ENCODE results near the gene ARHGAP36. TPM values are rescaled to one million over a fixed set of nuclear protein-coding genes. Genes with fewer than 3 reads are reported as not detected.

The ARHGAP36 gene
- total and polyA plus RNA-seq, 2 of the 8 experiments (the other 6 are each of a cell fraction or from before 2014, with no cell fraction given), result 0.32 to 0.38 TPM

GRCh38 chrX:131054906-131055305 lies 3.2 kb upstream of the ARHGAP36 start:
- Histone ChIP-seq H4K20me1 (replicated peaks in 1 of 2; ENCODE audit: control insufficient read depth in 1 of 2, insufficient read depth in 2 of 2, low read length in 2 of 2) (peaks cover 0 to 3% of the 10 kb centered on the region in 2 experiments), H2BK20ac (ENCODE audit: low read length) (no peak overlapping the region), H3K36me3 (ENCODE audit: control insufficient read depth in 2 of 4, insufficient read depth in 4 of 4, low read length in 3 of 4) (no peaks in the 10 kb centered on the region), H2BK15ac (ENCODE audit: low read length) (no peak overlapping the region), H3K4me3 (ENCODE audit: extremely low read depth in 1 of 4, insufficient read depth in 2 of 4, low read depth in 3 of 4, low read length in 4 of 4) (no peak overlapping the region), H3K9ac (replicated peaks in 1 of 4; ENCODE audit: extremely low read depth in 1 of 4, low read depth in 3 of 4, low read length in 3 of 4) (no peak overlapping the region), H3K14ac (ENCODE audit: insufficient read length) (no peak overlapping the region), H3K27ac (ENCODE audit: low read depth, low read length) (no peak overlapping the region), H4K5ac (ENCODE audit: insufficient read length, low read depth, low read length) (no peak overlapping the region), H3K27me3 (replicated peaks in 1 of 4; ENCODE audit: control insufficient read depth in 3 of 4, extremely low read depth in 1 of 4, insufficient read depth in 3 of 4, low read length in 3 of 4) (peaks cover 9 to 31% (median 28%) of the 10 kb centered on the region in 4 experiments), H2BK5ac (ENCODE audit: low read depth, low read length) (no peak overlapping the region), H3K23ac (ENCODE audit: insufficient read length) (no peak overlapping the region), H3K18ac (ENCODE audit: extremely low read depth, low read length) (no peak overlapping the region), H3K9me3 (ENCODE audit: insufficient read depth in 2 of 2, low read depth in 1 of 2, low read length in 1 of 2) (no peaks in the 10 kb centered on the region), H3K4me2 (ENCODE audit: insufficient read depth in 1 of 2, low read depth in 2 of 2, low read length in 2 of 2) (no peak overlapping the region; a peak in 1 of 4 replicates), H2BK120ac (replicated peaks; ENCODE audit: low read depth, low read length) (no peak overlapping the region), H2AK5ac (ENCODE audit: low read depth, low read length) (no peak overlapping the region), H3K56ac (replicated peaks; ENCODE audit: insufficient read length, low read depth, low read length) (no peak overlapping the region), H3K79me1 (ENCODE audit: low read depth, low read length) (no peaks in the 10 kb centered on the region), H2AFZ (ENCODE audit: low read length) (no peak overlapping the region), H3K23me2 (ENCODE audit: low read depth, low read length) (peaks cover 1% of the 10 kb centered on the region; the same call in 1 of the 2 replicates), H3K79me2 (ENCODE audit: control insufficient read depth in 1 of 2, insufficient read depth in 2 of 2, low read length in 2 of 2) (no peaks in the 10 kb centered on the region), H2BK12ac (ENCODE audit: low read depth, low read length) (no peak overlapping the region), H4K8ac (ENCODE audit: extremely low read depth, insufficient read depth, low read length) (no peak overlapping the region), H4K91ac (replicated peaks; ENCODE audit: insufficient read length, low read length) (no peak overlapping the region), H3K4ac (replicated peaks; ENCODE audit: insufficient read length, low read depth, low read length) (no peak overlapping the region), H3K4me1 (replicated peaks in 1 of 4; ENCODE audit: control insufficient read depth in 3 of 4, insufficient read depth in 4 of 4, low read length in 3 of 4) (peaks cover 0 to 6% (median 0%) of the 10 kb centered on the region in 4 experiments; a peak in 3 of 7 replicates)
- ChIA-PET CTCF (ENCODE audit: partially characterized antibody) (no interaction called here), POLR2A (ENCODE audit: partially characterized antibody) (no interaction called here)
- FAIRE-seq (peak; percentile 84), DNase-seq (ENCODE audit: low read depth in 1 of 2, low spot score in 2 of 2) (no peak)
- WGBS, 2 experiments (ENCODE audit: extremely low coverage in 1 of 2, insufficient coverage in 1 of 2, insufficient read length in 1 of 2, insufficient replicate concordance in 2 of 2, low coverage in 1 of 2, low lambda C conversion rate in 2 of 2, missing lambda C conversion rate in 1 of 2), result 52% methylated on average over 6 of the region's 6 CpGs; no CpG with 5 or more reads in 1 of the 2 experiments
- TF ChIP-seq CTBP2 (IDR thresholded peaks at IDR 0.05; ENCODE audit: borderline replicate concordance, insufficient read depth, insufficient read length, low read length) (no peak), FOSL1 (IDR thresholded peaks at IDR 0.05; ENCODE audit: insufficient read depth, low read depth, low read length) (no peak), TBP (IDR thresholded peaks at IDR 0.05; ENCODE audit: low read depth, low read length) (no peak), USF2 (IDR thresholded peaks at IDR 0.05; ENCODE audit: low read length) (no peak), RBBP5 (IDR thresholded peaks at IDR 0.05; ENCODE audit: borderline replicate concordance, low read depth, low read length) (no peak), TCF12 (IDR thresholded peaks at IDR 0.05; ENCODE audit: low read depth, low read length) (no peak), BACH1 (IDR thresholded peaks at IDR 0.05; ENCODE audit: low read length) (no peak), CBX5 (IDR thresholded peaks at IDR 0.05; ENCODE audit: low read depth, low read length) (no peak), HDAC6 (IDR thresholded peaks at IDR 0.05; ENCODE audit: low read depth, low read length) (no peak)
